Activated B cell treated with CpG ODN at 0.5 μM for 24 hours (primary cell): ENCODE data around the gene ADGRE3. TPM values are rescaled to one million over a fixed set of nuclear protein-coding genes. Genes with fewer than 3 reads are reported as not detected.

Experiments
- ATAC-seq: fragments of 200-7000 bp; cut with Tn5 transposase; one replicate; pipeline ENCODE4 v1.10.0; 2021; ENCODE audit warnings: low read depth, mild to moderate bottlenecking, moderate library complexity
- CTCF ChIA-PET: fragments of 350-600 bp; sonication (Branson Sonifier 250); formaldehyde crosslinking; loops from one replicate; lab custom pipeline; 2021; ENCODE audit warnings: antibody characterized with exemption; lab: Charles Lee
- POLR2A ChIA-PET: fragments of 350-600 bp; sonication (Branson Sonifier 250); formaldehyde crosslinking; loops from one replicate; lab custom pipeline; 2021; ENCODE audit warnings: antibody characterized with exemption; lab: Charles Lee
- DNase-seq: peaks from one replicate; pipeline ENCODE4 v3.0.0; 2022
- H3K27ac Mint-ChIP-seq: one replicate; pipeline ENCODE4 v1.8.0; 2020; ENCODE audit warnings: mixed read lengths
- H3K27me3 Mint-ChIP-seq: one replicate; pipeline ENCODE4 v1.8.0; 2021; ENCODE audit warnings: mixed read lengths
- H3K36me3 Mint-ChIP-seq: one replicate; pipeline ENCODE4 v1.8.0; 2021; ENCODE audit warnings: low read depth, mixed read lengths
- H3K4me1 Mint-ChIP-seq: one replicate; pipeline ENCODE4 v1.8.0; 2021; ENCODE audit warnings: mixed read lengths
- H3K4me3 Mint-ChIP-seq: one replicate; pipeline ENCODE4 v1.8.0; 2020; ENCODE audit warnings: mild to moderate bottlenecking, mixed read lengths
- H3K9me3 Mint-ChIP-seq: one replicate; pipeline ENCODE4 v1.8.0; 2020; ENCODE audit warnings: mixed read lengths
- intact Hi-C: fragments of 100-400 bp; cut with micrococcal nuclease; formaldehyde crosslinking; loops from one replicate; pipeline ENCODE4 v1.15.1; 2024
- total RNA-seq: library from RNA; stranded (reverse); gene quantifications from 2 replicates; pipeline ENCODE4 v1.2.3, GENCODE V29; 2022
- TF ChIP-seq, protein P1 (sequence below): fragments of 200-600 bp; IDR thresholded peaks from one replicate; pipeline ENCODE4 v1.8.0; 2022; ENCODE audit warnings: antibody characterized with exemption, mild to moderate bottlenecking

ADGRE3 gene
- total RNA-seq, 1 donor from 2014 or later: not detected

DNA sequence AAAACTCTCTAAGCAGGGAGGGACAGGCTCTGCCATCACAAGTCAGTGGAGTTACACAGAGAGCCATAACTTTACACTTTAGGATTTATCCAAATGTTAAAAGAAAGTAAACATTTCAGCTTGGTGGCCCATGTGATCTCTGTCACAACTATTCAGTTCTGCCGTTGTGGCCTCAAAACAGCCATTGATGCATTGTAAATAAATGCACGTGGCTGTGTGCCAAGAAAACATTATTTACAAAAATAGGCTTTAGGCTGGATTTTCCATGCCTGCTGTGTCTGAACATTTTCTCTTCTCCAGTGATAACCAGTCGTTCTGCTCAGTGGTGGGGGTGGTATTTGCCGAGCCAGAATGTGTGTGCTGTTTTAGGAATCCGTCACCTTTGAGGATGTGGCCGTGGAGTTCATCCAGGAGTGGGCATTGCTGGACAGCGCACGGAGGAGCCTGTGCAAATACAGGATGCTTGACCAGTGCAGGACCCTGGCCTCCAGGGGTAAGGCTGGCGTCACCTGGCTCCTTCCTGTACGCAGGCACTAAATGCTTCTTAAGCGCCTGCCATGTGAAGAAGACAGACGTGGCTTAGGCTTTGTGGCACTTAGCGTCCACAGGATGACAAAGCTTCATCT, 20.1 kb upstream of the ADGRE3 start:
- intact Hi-C loops: no loop called here
- TF ChIP-seq, protein P1, sequence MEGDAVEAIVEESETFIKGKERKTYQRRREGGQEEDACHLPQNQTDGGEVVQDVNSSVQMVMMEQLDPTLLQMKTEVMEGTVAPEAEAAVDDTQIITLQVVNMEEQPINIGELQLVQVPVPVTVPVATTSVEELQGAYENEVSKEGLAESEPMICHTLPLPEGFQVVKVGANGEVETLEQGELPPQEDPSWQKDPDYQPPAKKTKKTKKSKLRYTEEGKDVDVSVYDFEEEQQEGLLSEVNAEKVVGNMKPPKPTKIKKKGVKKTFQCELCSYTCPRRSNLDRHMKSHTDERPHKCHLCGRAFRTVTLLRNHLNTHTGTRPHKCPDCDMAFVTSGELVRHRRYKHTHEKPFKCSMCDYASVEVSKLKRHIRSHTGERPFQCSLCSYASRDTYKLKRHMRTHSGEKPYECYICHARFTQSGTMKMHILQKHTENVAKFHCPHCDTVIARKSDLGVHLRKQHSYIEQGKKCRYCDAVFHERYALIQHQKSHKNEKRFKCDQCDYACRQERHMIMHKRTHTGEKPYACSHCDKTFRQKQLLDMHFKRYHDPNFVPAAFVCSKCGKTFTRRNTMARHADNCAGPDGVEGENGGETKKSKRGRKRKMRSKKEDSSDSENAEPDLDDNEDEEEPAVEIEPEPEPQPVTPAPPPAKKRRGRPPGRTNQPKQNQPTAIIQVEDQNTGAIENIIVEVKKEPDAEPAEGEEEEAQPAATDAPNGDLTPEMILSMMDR: no peak
- Mint-ChIP-seq H3K9me3 (no peaks in the 10 kb centered on the region), H3K4me1 (peaks cover 15% of the 10 kb centered on the region), H3K27me3 (no peaks in the 10 kb centered on the region), H3K36me3 (peaks cover 57% of the 10 kb centered on the region), H3K27ac (no peak overlapping the region), H3K4me3 (no peak overlapping the region)
- ChIA-PET CTCF (interaction anchor here (1.6 kb wide), 1 partner anchor 8 kb away, joined by 3 read pairs; no protein-coding TSS in a partner anchor), POLR2A (no interaction called here)
- ATAC-seq (no peak), DNase-seq (no peak)

DNA sequence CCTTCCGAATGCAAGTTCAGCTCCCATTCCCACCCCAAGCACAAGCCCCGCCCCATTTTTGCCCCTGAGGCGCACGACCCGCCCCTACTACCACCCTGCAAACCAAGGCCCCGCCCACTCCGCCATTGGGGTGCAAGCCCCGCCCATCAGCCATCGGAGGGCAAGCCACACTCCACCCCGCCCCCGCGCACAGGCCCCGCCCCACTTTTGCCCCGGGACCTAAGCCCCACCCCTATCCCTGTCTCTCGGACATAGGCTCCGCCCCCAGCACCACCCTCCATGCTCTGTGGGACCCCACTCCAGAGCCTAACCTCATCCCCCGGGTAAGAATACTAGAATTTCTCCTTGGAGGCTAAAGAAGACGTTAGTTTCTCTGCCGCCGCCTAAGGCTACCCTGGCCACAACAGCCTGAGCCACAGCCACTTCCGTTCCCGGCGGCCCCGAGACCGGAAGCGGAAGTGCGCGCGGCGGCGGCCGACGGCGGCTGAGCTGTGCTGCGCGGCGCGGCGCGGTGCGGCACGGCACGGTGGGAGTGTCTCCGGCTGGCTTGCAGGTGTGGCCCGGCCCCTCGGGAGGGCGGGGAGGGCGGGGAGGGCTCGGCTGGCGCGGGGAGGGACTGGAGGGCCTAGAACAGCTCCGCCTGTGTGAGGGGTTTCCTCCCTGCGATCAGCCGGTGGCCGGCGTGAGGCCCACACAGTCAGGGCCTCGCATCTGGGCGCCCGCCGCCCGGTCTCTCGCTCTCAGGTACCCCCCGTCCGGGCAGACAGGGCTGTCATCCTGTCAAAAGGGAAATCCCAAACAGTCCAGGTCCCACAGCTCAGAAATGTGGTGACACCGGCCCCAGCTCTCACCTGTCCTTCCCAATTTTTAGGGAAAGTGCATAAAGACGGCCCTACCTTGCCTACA, 15.2 kb upstream of the ADGRE3 start, which contains the start of gene ZNF333:
ZNF333 (plus strand) TSS at position 451 of the 906 bp plus-strand sequence. CDS start 3,444 bp downstream, outside the sequence.
- H3K36me3 Mint-ChIP-seq: peaks cover 22% of the 10 kb centered on the region
- POLR2A ChIA-PET: interaction anchor here (0.5 to 8.4 kb wide), 26 partner anchors 14 to 1147 kb away, joined by 3 to 208 read pairs (median 4); partner anchors contain the start of genes ADGRE2, ADGRE3, DNAJB1 and NDUFB7

DNA sequence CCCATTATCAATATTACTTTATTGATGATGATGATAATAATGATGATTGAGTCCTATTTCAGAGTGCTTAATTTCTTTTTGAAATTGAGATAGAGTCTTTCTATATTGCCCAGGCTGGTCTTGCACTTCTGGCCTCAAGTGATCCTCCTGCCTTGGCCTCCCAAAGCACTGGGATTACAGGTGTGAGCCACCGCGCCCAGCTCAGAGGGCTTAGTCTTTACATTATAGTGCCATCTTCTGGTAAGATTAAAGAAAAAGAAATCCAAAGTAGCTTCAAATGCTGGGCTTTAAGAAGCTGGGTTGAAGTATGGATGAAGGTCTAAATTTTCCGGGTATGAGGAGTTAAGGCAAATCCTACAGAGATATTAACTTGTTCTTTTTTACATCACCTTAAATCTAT, 11.8 kb upstream of the ADGRE3 start:
- ChIA-PET POLR2A (interaction anchor here (0.5 to 8.4 kb wide), 13 partner anchors 10 to 168 kb away, joined by 3 to 208 read pairs (median 5); partner anchors contain the start of genes ADGRE2, ADGRE3, DNAJB1 and NDUFB7), CTCF (interaction anchor here (0.6 to 11.0 kb wide), 21 partner anchors 9 to 202 kb away, joined by 3 to 510 read pairs (median 5); partner anchors contain the start of genes ADGRE3 and NDUFB7)
- Mint-ChIP-seq H3K9me3 (no peaks in the 10 kb centered on the region), H3K4me1 (peaks cover 51% of the 10 kb centered on the region), H3K36me3 (peaks cover 2% of the 10 kb centered on the region), H3K27ac (peak overlapping the region; percentile 36), H3K4me3 (no peak overlapping the region), H3K27me3 (no peaks in the 10 kb centered on the region)
- ATAC-seq (no peak), DNase-seq (no peak)
- intact Hi-C loops: loop anchor here (1.0 kb wide), 1 partner anchor 112 kb away; no protein-coding TSS in a partner anchor
- TF ChIP-seq, protein P1: no peak

More for the DNA sequence above, 15.2 kb upstream of the ADGRE3 start, which contains the start of gene ZNF333:
- CTCF ChIA-PET: interaction anchor here (0.9 to 11.0 kb wide), 3 partner anchors 95 to 133 kb away, joined by 3 to 510 read pairs (median 3); partner anchors contain the start of gene NDUFB7
- Mint-ChIP-seq H3K27ac (peak within 1 kb of the TSS; percentile 100), H3K4me3 (peak within 1 kb of the TSS; percentile 97), H3K9me3 (no peaks in the 10 kb centered on the region), H3K27me3 (no peaks in the 10 kb centered on the region), H3K4me1 (peaks cover 45% of the 10 kb centered on the region)
- TF ChIP-seq, protein P1: no peak
- peak; percentile 93 for DNase-seq
- intact Hi-C loops: loop anchor here (1.0 to 2.0 kb wide), 5 partner anchors 17 to 435 kb away; partner anchors contain the start of genes DNAJB1 and TECR
- peak; percentile 88 for ATAC-seq

DNA sequence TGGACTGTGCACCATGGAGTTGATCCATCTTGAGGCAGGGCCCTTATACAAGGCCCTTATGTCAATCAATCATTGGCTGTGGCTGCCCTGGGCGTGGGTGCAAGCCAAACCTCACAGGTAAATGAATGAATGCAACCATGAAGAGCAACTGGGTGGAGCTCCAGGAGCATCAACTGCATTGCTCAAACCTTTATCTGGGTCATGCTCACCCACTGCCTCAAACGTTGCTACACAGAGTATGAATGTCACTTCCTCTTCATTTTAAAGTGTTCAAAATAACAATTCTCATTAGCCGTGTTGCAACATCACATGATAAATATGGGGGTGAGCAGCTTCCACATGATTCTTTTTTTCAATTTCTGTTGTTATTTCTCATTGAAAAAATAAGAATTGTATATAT, 8.8 kb upstream of the ADGRE3 start:
- ChIA-PET CTCF (interaction anchor here (0.7 to 11.0 kb wide), 4 partner anchors 8 to 127 kb away, joined by 3 to 510 read pairs (median 28); partner anchors contain the start of genes ADGRE3 and NDUFB7), POLR2A (interaction anchor here (1.2 to 8.4 kb wide), 4 partner anchors 9 to 110 kb away, joined by 3 to 208 read pairs (median 6); partner anchors contain the start of genes ADGRE3 and NDUFB7)
- Mint-ChIP-seq H3K4me3 (no peak overlapping the region), H3K27ac (no peak overlapping the region), H3K36me3 (no peaks in the 10 kb centered on the region), H3K9me3 (no peaks in the 10 kb centered on the region), H3K27me3 (no peaks in the 10 kb centered on the region), H3K4me1 (peaks cover 28% of the 10 kb centered on the region)
- ATAC-seq: peak; percentile 25
- DNase-seq: no peak
- intact Hi-C loops: loop anchor here (1.0 kb wide), 1 partner anchor 9 kb away; the partner anchor contains the start of gene ADGRE3
- TF ChIP-seq, protein P1: no peak
